Subcutaneous adipose tissue (tissue), 4 donors: ENCODE measurements around the gene LIG3. TPM values are rescaled to one million over a fixed set of nuclear protein-coding genes. Genes with fewer than 3 reads are reported as not detected.

Experiments
- total RNA-seq, 4 donors: library from RNA; depleted of rRNA; stranded (reverse); fragments of >200 nt; gene quantifications; one replicate each; pipeline ENCODE4 v1.1.0, GENCODE V29; 2016
- TF ChIP-seq, protein P1 (sequence below): fragments of 450-650 bp; IDR thresholded peaks from one replicate; pipeline ENCODE4 v1.5.1; 2016; ENCODE audit warnings: low read depth, mild to moderate bottlenecking, control low read depth, antibody characterized with exemption, moderate library complexity

The LIG3 gene
- total RNA-seq, 4 donors from 2014 or later: 5.3 to 12.6 (median 9.6) TPM

DNA sequence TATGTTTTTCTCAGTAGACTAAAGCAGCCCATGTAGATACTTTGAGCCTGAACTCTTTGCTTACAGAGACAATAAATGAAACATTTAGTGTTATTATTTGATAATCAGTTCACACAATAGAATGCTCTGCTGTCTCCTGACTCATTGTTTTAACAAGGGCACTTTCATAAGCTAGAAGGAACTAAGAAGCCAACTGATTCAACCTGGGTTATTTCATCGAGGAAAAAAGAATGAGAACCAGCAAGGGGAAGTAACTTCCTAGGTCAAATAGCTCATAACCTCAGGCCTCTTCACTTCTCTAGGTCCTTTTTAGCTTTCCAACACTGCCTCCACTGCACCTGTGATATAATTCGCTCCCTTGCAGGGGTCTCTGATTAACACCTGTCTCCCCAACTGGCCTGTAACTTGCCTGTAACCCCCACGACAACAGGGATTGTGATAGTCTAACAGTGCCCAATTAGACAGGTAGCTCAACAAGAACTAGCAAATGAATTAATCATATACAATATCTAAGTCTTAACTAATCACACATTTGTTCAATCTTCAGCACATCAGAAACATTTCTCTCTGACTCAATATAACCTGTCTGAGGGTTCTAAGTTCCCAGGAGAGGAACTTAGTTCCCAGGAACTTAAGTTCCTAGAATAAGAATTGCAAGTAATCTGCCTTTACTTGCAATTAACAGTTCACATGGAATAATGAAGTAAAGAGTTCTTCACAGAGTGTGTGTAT is 48.4 kb downstream of the LIG3 start:
- TF ChIP-seq, protein P1, sequence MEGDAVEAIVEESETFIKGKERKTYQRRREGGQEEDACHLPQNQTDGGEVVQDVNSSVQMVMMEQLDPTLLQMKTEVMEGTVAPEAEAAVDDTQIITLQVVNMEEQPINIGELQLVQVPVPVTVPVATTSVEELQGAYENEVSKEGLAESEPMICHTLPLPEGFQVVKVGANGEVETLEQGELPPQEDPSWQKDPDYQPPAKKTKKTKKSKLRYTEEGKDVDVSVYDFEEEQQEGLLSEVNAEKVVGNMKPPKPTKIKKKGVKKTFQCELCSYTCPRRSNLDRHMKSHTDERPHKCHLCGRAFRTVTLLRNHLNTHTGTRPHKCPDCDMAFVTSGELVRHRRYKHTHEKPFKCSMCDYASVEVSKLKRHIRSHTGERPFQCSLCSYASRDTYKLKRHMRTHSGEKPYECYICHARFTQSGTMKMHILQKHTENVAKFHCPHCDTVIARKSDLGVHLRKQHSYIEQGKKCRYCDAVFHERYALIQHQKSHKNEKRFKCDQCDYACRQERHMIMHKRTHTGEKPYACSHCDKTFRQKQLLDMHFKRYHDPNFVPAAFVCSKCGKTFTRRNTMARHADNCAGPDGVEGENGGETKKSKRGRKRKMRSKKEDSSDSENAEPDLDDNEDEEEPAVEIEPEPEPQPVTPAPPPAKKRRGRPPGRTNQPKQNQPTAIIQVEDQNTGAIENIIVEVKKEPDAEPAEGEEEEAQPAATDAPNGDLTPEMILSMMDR: no peak

DNA sequence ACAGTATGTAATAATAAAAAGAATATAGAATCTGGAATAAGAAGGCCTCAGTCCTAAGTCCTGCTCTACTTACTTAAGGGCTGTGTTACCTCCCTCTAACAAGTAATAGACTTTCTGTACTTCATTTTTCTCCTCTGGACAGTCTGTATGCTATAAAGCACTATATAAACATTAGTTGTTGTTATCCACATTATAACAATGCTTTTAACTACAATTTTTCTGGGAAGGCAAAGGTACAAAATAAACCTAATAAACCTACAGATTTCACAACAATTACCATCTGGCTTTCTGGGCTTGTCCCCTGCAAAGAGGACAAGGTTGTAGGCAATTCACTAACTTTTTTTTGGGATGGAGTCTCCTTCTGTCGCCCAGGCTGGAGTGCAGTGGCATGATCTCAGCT is 50.5 kb downstream of the LIG3 start:
- TF ChIP-seq, protein P1: no peak

DNA sequence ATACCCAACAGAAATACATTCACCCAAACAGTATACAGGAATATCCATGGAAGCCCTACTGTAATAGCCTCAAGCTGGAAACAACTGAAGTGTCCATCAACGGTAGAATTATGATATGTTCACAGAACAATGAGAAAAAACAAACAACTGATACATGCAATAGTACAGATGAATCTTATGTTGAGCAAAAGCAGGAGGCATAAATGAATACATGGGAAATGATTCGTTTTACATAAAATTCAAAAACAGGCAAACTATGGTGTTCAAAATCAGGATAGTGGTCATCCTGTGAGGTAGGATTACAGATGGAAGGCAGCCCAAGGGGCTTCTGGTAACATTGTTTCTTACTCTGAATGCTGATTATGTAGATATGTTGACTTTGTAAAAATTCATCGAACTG is 58.1 kb downstream of the LIG3 start:
- TF ChIP-seq, protein P1: no peak

DNA sequence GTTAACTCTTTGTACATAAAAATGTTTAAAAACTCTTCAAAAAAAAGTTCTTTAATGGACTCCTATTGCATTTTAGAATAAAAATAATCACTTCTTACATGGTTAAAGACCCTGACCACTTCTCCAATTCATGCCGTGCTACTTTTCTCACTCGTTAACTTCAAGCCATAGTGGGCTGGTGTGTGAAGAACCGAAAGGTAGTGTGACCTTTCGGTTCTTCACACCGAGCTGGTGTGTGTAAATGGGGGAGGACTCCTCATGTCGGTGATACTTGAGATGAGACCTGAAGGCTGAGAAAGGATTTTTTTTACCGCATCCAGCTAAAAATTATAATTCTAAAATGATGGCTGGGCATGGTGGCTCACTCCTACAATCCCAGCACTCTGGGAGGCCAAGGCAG is 61.1 kb downstream of the LIG3 start:
- TF ChIP-seq, protein P1: no peak

DNA sequence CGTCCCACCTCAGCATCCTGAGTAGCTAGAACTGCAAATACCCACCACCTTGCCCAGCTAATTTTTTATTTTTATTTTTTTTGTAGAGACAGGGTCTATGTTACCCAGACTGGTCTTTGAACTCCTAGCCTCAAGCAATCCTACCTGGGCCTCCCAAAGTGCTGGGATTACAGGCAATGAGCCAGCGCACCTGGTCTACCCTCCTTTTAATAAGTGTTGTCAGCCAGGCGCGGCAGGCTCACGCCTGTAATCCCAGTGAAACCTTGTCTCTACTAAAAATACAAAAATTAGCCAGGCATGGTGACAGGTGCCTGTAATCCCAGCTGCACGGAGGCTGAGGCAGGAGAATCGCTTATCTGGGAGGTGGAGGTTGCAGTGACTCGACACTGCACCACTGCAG is 63.9 kb downstream of the LIG3 start:
- TF ChIP-seq, protein P1: no peak

DNA sequence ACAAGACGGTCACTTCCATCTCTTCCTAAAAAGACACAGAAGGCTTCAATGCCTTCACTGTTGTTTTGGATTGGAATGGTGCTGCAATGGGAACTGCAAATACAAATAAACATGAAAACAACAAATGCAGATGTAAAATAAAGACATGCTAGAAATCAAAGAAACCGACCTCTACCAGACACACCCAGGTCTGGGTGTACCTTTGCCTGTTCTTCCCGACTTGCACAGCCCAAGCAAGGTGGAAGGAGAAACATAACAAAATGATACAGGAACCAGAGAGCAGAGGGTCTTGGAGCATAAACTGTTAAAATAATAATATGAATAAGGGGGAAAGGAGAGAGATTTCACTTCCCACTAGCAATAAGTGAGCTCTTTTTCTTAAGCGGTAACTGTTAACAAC is 65.9 kb downstream of the LIG3 start:
- TF ChIP-seq, protein P1: no peak

DNA sequence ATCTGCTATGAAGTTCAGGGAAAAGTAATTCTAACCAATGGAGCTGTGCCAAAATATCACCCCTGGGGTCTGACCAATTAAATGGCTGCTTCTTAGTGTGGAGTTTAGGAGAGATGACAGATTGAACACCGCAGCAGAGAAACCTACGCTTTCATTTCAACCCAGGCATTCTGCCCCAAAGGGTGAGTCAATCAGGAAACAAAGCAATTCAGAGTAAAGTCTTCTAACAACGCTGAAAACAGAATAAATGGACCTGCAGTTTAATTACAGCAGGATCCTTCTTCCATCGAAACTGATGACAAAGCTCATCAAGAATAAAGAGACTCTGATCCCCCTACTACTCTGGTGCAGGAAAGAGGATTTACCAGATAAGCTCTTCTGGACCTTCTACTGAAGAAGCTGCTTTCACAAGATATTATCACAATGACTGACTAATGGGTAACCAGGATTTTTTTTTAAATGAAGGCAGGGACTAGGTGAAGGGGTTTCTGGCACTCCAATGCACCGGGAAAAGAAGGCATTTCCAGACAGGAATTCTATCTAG is 66.5 kb downstream of the LIG3 start:
- TF ChIP-seq, protein P1: no peak
